Measurements from ENCODE around the gene ZNF787.

- TF ChIP-seq SUZ12 (IDR thresholded peaks at IDR 0.05) (peak; percentile 98), PKNOX1 (IDR thresholded peaks at IDR 0.05) (peak; percentile 59; the same call in 1 of the 2 replicates), ZNF384 (IDR thresholded peaks at IDR 0.05) (0 out of 2 replicates have a peak, but pooled peaks have one; percentile 27), ELF4 (IDR thresholded peaks at IDR 0.05) (peak; percentile 92), TARDBP (IDR thresholded peaks at IDR 0.05) (no peak), NFRKB (IDR thresholded peaks at IDR 0.05) (no peak), BHLHE40 (IDR thresholded peaks at IDR 0.05; ENCODE audit: borderline replicate concordance) (no peak), LEF1 (IDR thresholded peaks at IDR 0.05; ENCODE audit: borderline replicate concordance) (no peak), FOXK2 (IDR thresholded peaks at IDR 0.05) (no peak), SP1 (IDR thresholded peaks at IDR 0.05) (no peak), FOXM1 (IDR thresholded peaks at IDR 0.05; ENCODE audit: borderline replicate concordance) (no peak)
Measured at GRCh38 chr19:56140583-56141416, 19.7 kb upstream of the ZNF787 start, which contains the start of gene ZNF444.
